ENCODE results near the gene DNAI2.
"Not testable (repeated sequence)": the region's sequence is repeated elsewhere in the genome, so short reads cannot be mapped to it uniquely, and the experiment has no call there.

Gene DNAI2

GRCh38 chr17:74244548-74244947 lies 29.5 kb upstream of the DNAI2 start:
- no peak for DNase-seq (ENCODE audit: low read depth)

- DNase-seq (ENCODE audit: low read depth) = no peak
Measured at GRCh38 chr17:74245145-74245831, 28.7 kb upstream of the DNAI2 start.

- DNase-seq (ENCODE audit: low read depth) = no peak
Measured at GRCh38 chr17:74245871-74246270, 28.2 kb upstream of the DNAI2 start.

GRCh38 chr17:74249590-74250270 lies 24.3 kb upstream of the DNAI2 start:
- no peak for DNase-seq (ENCODE audit: low read depth)

- DNase-seq (ENCODE audit: low read depth) = no peak
Measured at GRCh38 chr17:74250324-74250995, 23.6 kb upstream of the DNAI2 start.

GRCh38 chr17:74251051-74251450 lies 23.0 kb upstream of the DNAI2 start:
- DNase-seq (ENCODE audit: low read depth) = no peak

GRCh38 chr17:74251569-74251968 lies 22.5 kb upstream of the DNAI2 start:
- DNase-seq (ENCODE audit: low read depth) = no peak

- DNase-seq (ENCODE audit: low read depth) = no peak
Measured at GRCh38 chr17:74252211-74252610, 21.8 kb upstream of the DNAI2 start.

GRCh38 chr17:74253036-74253435 lies 21.0 kb upstream of the DNAI2 start:
- DNase-seq (ENCODE audit: low read depth) = no peak

- DNase-seq (ENCODE audit: low read depth) = no peak
Measured at GRCh38 chr17:74257311-74257710, 16.7 kb upstream of the DNAI2 start.

GRCh38 chr17:74259667-74260524 lies 14.1 kb upstream of the DNAI2 start:
- no peak for DNase-seq (ENCODE audit: low read depth)

- DNase-seq (ENCODE audit: low read depth) = no peak
Measured at GRCh38 chr17:74260525-74260850, 13.5 kb upstream of the DNAI2 start.

GRCh38 chr17:74262601-74263000 lies 11.4 kb upstream of the DNAI2 start:
- DNase-seq (ENCODE audit: low read depth) = no peak

GRCh38 chr17:74267054-74267453 lies 7.0 kb upstream of the DNAI2 start:
- DNase-seq (ENCODE audit: low read depth) = not testable (repeated sequence)

GRCh38 chr17:74267579-74267978 lies 6.5 kb upstream of the DNAI2 start:
- no peak for DNase-seq (ENCODE audit: low read depth)

- DNase-seq (ENCODE audit: low read depth) = no peak
Measured at GRCh38 chr17:74267987-74268499, 6.0 kb upstream of the DNAI2 start.

- no peak for DNase-seq (ENCODE audit: low read depth)
Measured at GRCh38 chr17:74268558-74268957, 5.5 kb upstream of the DNAI2 start.

GRCh38 chr17:74270333-74270732 lies 3.7 kb upstream of the DNAI2 start:
- no peak for DNase-seq (ENCODE audit: low read depth)

GRCh38 chr17:74271281-74271680 lies 2.8 kb upstream of the DNAI2 start:
- DNase-seq (ENCODE audit: low read depth) = no peak

- no peak for DNase-seq (ENCODE audit: low read depth)
Measured at GRCh38 chr17:74271901-74272561, 2.0 kb upstream of the DNAI2 start.

- no peak for DNase-seq (ENCODE audit: low read depth)
Measured at GRCh38 chr17:74272731-74273201, 1.3 kb upstream of the DNAI2 start.

All from activated T-helper 9 cell treated with anti-CD3 and anti-CD28 coated beads, Interleukin-2, amount 50 U/mL, for 16 hours (primary cell).